ENCODE measurements around the gene OR2B6.

The OR2B6 gene

DNA sequence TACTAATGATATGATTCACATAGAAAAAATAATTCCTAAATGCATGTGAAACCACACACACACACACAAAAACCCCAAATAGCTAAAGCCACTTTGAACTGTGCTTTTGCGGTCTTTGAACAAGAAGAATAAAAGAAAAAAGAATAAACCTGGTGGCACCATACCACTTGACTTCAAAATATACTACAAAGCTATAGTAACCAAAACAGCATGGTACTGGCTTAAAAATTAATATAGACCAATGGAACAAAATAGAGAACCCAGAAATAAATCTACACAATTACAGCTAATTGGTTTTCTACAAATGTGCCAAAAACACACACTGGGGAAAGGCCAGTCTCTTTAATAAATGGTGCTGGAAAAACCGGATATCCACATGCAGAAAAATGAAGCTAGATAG lies 13.4 kb downstream of the OR2B6 start:
- DNase-seq = no peak
- Histone ChIP-seq H3K4me2 (ENCODE audit: low read length) (no peak overlapping the region), H3K4me1 (ENCODE audit: control insufficient read depth in 1 of 2, insufficient read depth in 2 of 2, low read length in 2 of 2) (no peaks in the 10 kb centered on the region), H3K27ac (ENCODE audit: low read depth, low read length) (no peak overlapping the region), H3K27me3 (ENCODE audit: insufficient read depth, low read length) (no peaks in the 10 kb centered on the region), H3K23ac (ENCODE audit: low read length) (no peak overlapping the region), H3K36me3 (ENCODE audit: control insufficient read depth in 1 of 2, insufficient read depth in 2 of 2, low read length in 2 of 2) (no peaks in the 10 kb centered on the region), H2BK12ac (ENCODE audit: low read length) (no peak overlapping the region), H3K14ac (ENCODE audit: low read length) (no peak overlapping the region), H2AK5ac (ENCODE audit: low read length) (no peak overlapping the region), H2BK5ac (ENCODE audit: low read depth, low read length, poor library complexity) (no peak overlapping the region), H4K91ac (ENCODE audit: low read depth, low read length) (no peak overlapping the region), H2BK120ac (ENCODE audit: insufficient read depth, low read length, poor library complexity) (no peak overlapping the region), H3K9me3 (ENCODE audit: insufficient read depth, low read depth, low read length) (peaks cover 4% of the 10 kb centered on the region), H3K4ac (ENCODE audit: low read depth, low read length) (no peak overlapping the region), H3K18ac (ENCODE audit: low read length) (no peak overlapping the region), H2AFZ (ENCODE audit: insufficient read depth, low read length, poor library complexity) (no peak overlapping the region), H3K4me3 (ENCODE audit: low read depth, low read length) (no peak overlapping the region), H3K79me1 (ENCODE audit: low read length) (no peaks in the 10 kb centered on the region), H4K8ac (ENCODE audit: low read depth, low read length) (no peak overlapping the region), H3K9ac (ENCODE audit: low read length) (no peak overlapping the region), H3K79me2 (ENCODE audit: control insufficient read depth, insufficient read depth, low read length, poor library complexity) (no peaks in the 10 kb centered on the region), H4K12ac (ENCODE audit: low read depth, low read length) (no peak overlapping the region)
- WGBS (ENCODE audit: extremely low coverage, insufficient coverage, insufficient read length) = no CpG with 5 or more reads among the region's 2 CpGs

DNA sequence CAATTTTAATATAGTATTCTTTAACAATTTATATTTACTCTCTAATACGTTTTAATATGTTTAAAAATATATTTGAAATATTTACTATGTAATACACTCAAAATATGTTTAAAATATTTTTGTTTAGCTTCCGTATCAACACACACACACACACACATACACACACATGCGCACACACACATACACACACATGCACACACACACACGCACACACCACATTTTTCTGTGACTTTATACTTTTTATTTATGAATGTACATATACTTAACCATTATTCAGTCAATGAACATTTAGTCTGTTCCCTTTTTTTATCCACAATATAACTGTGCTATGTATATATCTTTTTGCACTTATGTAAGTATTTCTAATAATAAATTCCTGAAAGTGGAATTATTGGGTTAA lies 15.7 kb downstream of the OR2B6 start:
- Histone ChIP-seq H3K14ac (ENCODE audit: low read length) (no peak overlapping the region), H3K79me2 (ENCODE audit: control insufficient read depth, insufficient read depth, low read length, poor library complexity) (no peaks in the 10 kb centered on the region), H3K9me3 (ENCODE audit: insufficient read depth, low read depth, low read length) (no peaks in the 10 kb centered on the region), H3K27ac (ENCODE audit: low read depth, low read length) (no peak overlapping the region), H3K79me1 (ENCODE audit: low read length) (no peaks in the 10 kb centered on the region), H3K23ac (ENCODE audit: low read length) (no peak overlapping the region), H3K27me3 (ENCODE audit: insufficient read depth, low read length) (no peaks in the 10 kb centered on the region), H2AFZ (ENCODE audit: insufficient read depth, low read length, poor library complexity) (no peak overlapping the region), H2AK5ac (ENCODE audit: low read length) (no peak overlapping the region), H3K36me3 (ENCODE audit: control insufficient read depth in 1 of 2, insufficient read depth in 2 of 2, low read length in 2 of 2) (no peaks in the 10 kb centered on the region), H2BK12ac (ENCODE audit: low read length) (no peak overlapping the region), H2BK5ac (ENCODE audit: low read depth, low read length, poor library complexity) (no peak overlapping the region), H4K91ac (ENCODE audit: low read depth, low read length) (no peak overlapping the region), H3K4me3 (ENCODE audit: low read depth, low read length) (no peak overlapping the region), H2BK120ac (ENCODE audit: insufficient read depth, low read length, poor library complexity) (no peak overlapping the region), H3K9ac (ENCODE audit: low read length) (no peak overlapping the region), H3K4me1 (ENCODE audit: control insufficient read depth in 1 of 2, insufficient read depth in 2 of 2, low read length in 2 of 2) (no peaks in the 10 kb centered on the region), H4K8ac (ENCODE audit: low read depth, low read length) (no peak overlapping the region), H3K4me2 (ENCODE audit: low read length) (no peak overlapping the region), H3K4ac (ENCODE audit: low read depth, low read length) (no peak overlapping the region), H3K18ac (ENCODE audit: low read length) (no peak overlapping the region), H4K12ac (ENCODE audit: low read depth, low read length) (no peak overlapping the region)
- DNase-seq = no peak
- WGBS (ENCODE audit: extremely low coverage, insufficient coverage, insufficient read length) = no CpG with 5 or more reads among the region's 4 CpGs

DNA sequence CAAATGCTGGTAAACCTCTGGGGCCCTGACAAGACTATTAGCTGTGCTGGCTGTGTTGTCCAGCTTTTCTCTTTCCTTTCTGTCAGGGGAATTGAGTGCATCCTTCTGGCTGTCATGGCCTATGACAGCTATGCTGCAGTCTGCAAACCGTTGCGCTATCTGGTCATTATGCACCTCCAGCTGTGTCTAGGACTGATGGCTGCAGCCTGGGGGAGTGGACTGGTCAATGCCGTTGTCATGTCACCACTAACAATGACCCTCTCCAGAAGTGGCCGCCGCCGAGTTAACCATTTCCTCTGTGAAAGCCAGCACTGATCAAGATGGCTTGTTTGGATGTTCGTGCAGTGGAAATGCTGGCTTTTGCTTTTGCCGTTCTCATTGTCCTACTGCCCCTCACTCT lies 20.3 kb downstream of the OR2B6 start:
- Histone ChIP-seq H3K14ac (ENCODE audit: low read length) (no peak overlapping the region), H3K9ac (ENCODE audit: low read length) (no peak overlapping the region), H4K91ac (ENCODE audit: low read depth, low read length) (no peak overlapping the region), H4K12ac (ENCODE audit: low read depth, low read length) (no peak overlapping the region), H3K4ac (ENCODE audit: low read depth, low read length) (no peak overlapping the region), H3K36me3 (ENCODE audit: control insufficient read depth in 1 of 2, insufficient read depth in 2 of 2, low read length in 2 of 2) (no peaks in the 10 kb centered on the region), H4K8ac (ENCODE audit: low read depth, low read length) (no peak overlapping the region), H3K79me1 (ENCODE audit: low read length) (no peaks in the 10 kb centered on the region), H3K4me1 (ENCODE audit: control insufficient read depth in 1 of 2, insufficient read depth in 2 of 2, low read length in 2 of 2) (no peaks in the 10 kb centered on the region), H3K18ac (ENCODE audit: low read length) (no peak overlapping the region), H2BK5ac (ENCODE audit: low read depth, low read length, poor library complexity) (no peak overlapping the region), H3K9me3 (ENCODE audit: insufficient read depth, low read depth, low read length) (no peaks in the 10 kb centered on the region), H3K27me3 (ENCODE audit: insufficient read depth, low read length) (no peaks in the 10 kb centered on the region), H2AFZ (ENCODE audit: insufficient read depth, low read length, poor library complexity) (no peak overlapping the region), H3K79me2 (ENCODE audit: control insufficient read depth, insufficient read depth, low read length, poor library complexity) (no peaks in the 10 kb centered on the region), H3K23ac (ENCODE audit: low read length) (no peak overlapping the region), H3K4me3 (ENCODE audit: low read depth, low read length) (no peak overlapping the region), H2BK12ac (ENCODE audit: low read length) (no peak overlapping the region), H2BK120ac (ENCODE audit: insufficient read depth, low read length, poor library complexity) (no peak overlapping the region), H2AK5ac (ENCODE audit: low read length) (no peak overlapping the region), H3K27ac (ENCODE audit: low read depth, low read length) (no peak overlapping the region), H3K4me2 (ENCODE audit: low read length) (no peak overlapping the region)
- no peak for DNase-seq
- no CpG with 5 or more reads among the region's 8 CpGs for WGBS (ENCODE audit: extremely low coverage, insufficient coverage, insufficient read length)

DNA sequence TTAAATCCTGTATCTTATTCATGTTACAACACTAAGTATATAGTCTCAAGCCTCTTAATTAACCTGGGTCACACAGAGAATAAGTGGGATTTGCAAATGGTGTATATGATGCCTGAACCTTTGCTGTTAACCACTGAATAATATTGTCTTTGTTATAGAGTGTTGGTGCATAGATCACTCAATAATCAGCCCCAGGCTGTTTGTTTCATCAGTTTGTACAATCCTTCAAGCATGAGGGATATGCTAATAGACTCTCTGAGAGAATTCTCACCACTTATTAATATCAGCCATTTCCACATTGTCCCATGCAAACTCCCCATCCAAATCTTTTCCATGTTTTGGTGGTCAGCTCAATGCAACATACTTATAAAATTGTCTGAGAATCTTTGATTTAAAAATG lies 21.7 kb downstream of the OR2B6 start:
- Histone ChIP-seq H3K9me3 (ENCODE audit: insufficient read depth, low read depth, low read length) (no peaks in the 10 kb centered on the region), H2AK5ac (ENCODE audit: low read length) (no peak overlapping the region), H4K8ac (ENCODE audit: low read depth, low read length) (no peak overlapping the region), H3K27ac (ENCODE audit: low read depth, low read length) (no peak overlapping the region), H3K14ac (ENCODE audit: low read length) (no peak overlapping the region), H3K27me3 (ENCODE audit: insufficient read depth, low read length) (no peaks in the 10 kb centered on the region), H3K9ac (ENCODE audit: low read length) (no peak overlapping the region), H3K79me1 (ENCODE audit: low read length) (no peaks in the 10 kb centered on the region), H4K91ac (ENCODE audit: low read depth, low read length) (no peak overlapping the region), H3K4me2 (ENCODE audit: low read length) (no peak overlapping the region), H3K4me3 (ENCODE audit: low read depth, low read length) (no peak overlapping the region), H3K4me1 (ENCODE audit: control insufficient read depth in 1 of 2, insufficient read depth in 2 of 2, low read length in 2 of 2) (no peaks in the 10 kb centered on the region), H2BK5ac (ENCODE audit: low read depth, low read length, poor library complexity) (no peak overlapping the region), H2AFZ (ENCODE audit: insufficient read depth, low read length, poor library complexity) (no peak overlapping the region), H2BK12ac (ENCODE audit: low read length) (no peak overlapping the region), H3K4ac (ENCODE audit: low read depth, low read length) (no peak overlapping the region), H3K79me2 (ENCODE audit: control insufficient read depth, insufficient read depth, low read length, poor library complexity) (no peaks in the 10 kb centered on the region), H3K36me3 (ENCODE audit: control insufficient read depth in 1 of 2, insufficient read depth in 2 of 2, low read length in 2 of 2) (no peaks in the 10 kb centered on the region), H3K23ac (ENCODE audit: low read length) (no peak overlapping the region), H2BK120ac (ENCODE audit: insufficient read depth, low read length, poor library complexity) (no peak overlapping the region), H4K12ac (ENCODE audit: low read depth, low read length) (no peak overlapping the region), H3K18ac (ENCODE audit: low read length) (no peak overlapping the region)
- DNase-seq = no peak

DNA sequence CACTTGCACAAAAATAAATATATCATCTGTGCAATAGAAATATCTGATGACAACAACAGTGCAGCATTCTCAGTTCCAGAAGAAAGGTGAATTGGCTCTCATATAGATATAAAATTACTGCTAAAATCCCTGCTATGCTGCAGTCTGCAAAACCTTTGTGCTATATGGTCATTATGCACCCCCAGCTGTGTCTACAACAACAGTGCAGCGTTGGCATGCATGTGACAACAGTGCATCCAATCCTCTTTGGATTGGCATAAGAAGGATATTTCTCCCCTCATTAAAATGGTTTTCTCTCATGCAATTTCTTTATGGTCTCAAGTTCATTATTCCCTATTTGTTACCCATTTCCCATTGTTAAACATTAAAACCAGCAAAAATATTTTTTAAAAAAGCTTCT lies 23.1 kb downstream of the OR2B6 start:
- Histone ChIP-seq H3K27ac (ENCODE audit: low read depth, low read length) (no peak overlapping the region), H3K79me1 (ENCODE audit: low read length) (no peaks in the 10 kb centered on the region), H3K9ac (ENCODE audit: low read length) (no peak overlapping the region), H3K4ac (ENCODE audit: low read depth, low read length) (no peak overlapping the region), H3K4me1 (ENCODE audit: control insufficient read depth in 1 of 2, insufficient read depth in 2 of 2, low read length in 2 of 2) (no peaks in the 10 kb centered on the region), H3K23ac (ENCODE audit: low read length) (no peak overlapping the region), H2AK5ac (ENCODE audit: low read length) (no peak overlapping the region), H4K8ac (ENCODE audit: low read depth, low read length) (no peak overlapping the region), H3K4me3 (ENCODE audit: low read depth, low read length) (no peak overlapping the region), H2BK120ac (ENCODE audit: insufficient read depth, low read length, poor library complexity) (no peak overlapping the region), H3K14ac (ENCODE audit: low read length) (no peak overlapping the region), H2BK5ac (ENCODE audit: low read depth, low read length, poor library complexity) (no peak overlapping the region), H2AFZ (ENCODE audit: insufficient read depth, low read length, poor library complexity) (no peak overlapping the region), H3K18ac (ENCODE audit: low read length) (no peak overlapping the region), H3K36me3 (ENCODE audit: control insufficient read depth in 1 of 2, insufficient read depth in 2 of 2, low read length in 2 of 2) (no peaks in the 10 kb centered on the region), H3K9me3 (ENCODE audit: insufficient read depth, low read depth, low read length) (no peaks in the 10 kb centered on the region), H2BK12ac (ENCODE audit: low read length) (no peak overlapping the region), H4K91ac (ENCODE audit: low read depth, low read length) (no peak overlapping the region), H3K27me3 (ENCODE audit: insufficient read depth, low read length) (no peaks in the 10 kb centered on the region), H4K12ac (ENCODE audit: low read depth, low read length) (no peak overlapping the region), H3K4me2 (ENCODE audit: low read length) (no peak overlapping the region), H3K79me2 (ENCODE audit: control insufficient read depth, insufficient read depth, low read length, poor library complexity) (no peaks in the 10 kb centered on the region)
- WGBS (ENCODE audit: extremely low coverage, insufficient coverage, insufficient read length) = no CpG with 5 or more reads among the region's 1 CpG
- DNase-seq = no peak
